Measurements from ENCODE around the gene COL11A2. TPM values are rescaled to one million over a fixed set of nuclear protein-coding genes. Genes with fewer than 3 reads are reported as not detected.
A peak's percentile ranks its signal among the peaks of the same experiment; 100 is the strongest.

The COL11A2 gene
- total and polyA plus RNA-seq, 2 of the 13 experiments (the other 11 are each of a cell fraction or from before 2014, with no cell fraction given) = 0.55 TPM

- TF ChIP-seq NFYB (CRISPR knock-in tag; IDR thresholded peaks at IDR 0.05) = no peak
- peak; percentile 71; the same call in 1 of the 2 replicates for TF ChIP-seq ZNF780A (CRISPR knock-in tag; IDR thresholded peaks at IDR 0.05)
- TF ChIP-seq KLF11 (CRISPR knock-in tag; IDR thresholded peaks at IDR 0.05) = peak; percentile 95; the same call in 1 of the 2 replicates
- TF ChIP-seq ZNF329 (CRISPR knock-in tag; IDR thresholded peaks at IDR 0.05; ENCODE audit: low read depth) = no peak
- no peak for TF ChIP-seq ZNF816 (CRISPR knock-in tag; IDR thresholded peaks at IDR 0.05; ENCODE audit: borderline replicate concordance)
- peak; percentile 33; the same call in 1 of the 2 replicates for TF ChIP-seq ZBTB20 (CRISPR knock-in tag; IDR thresholded peaks at IDR 0.05; ENCODE audit: borderline replicate concordance, low read depth)
- TF ChIP-seq PAWR (CRISPR knock-in tag; IDR thresholded peaks at IDR 0.05; ENCODE audit: borderline replicate concordance) = no peak
- TF ChIP-seq CC2D1A (CRISPR knock-in tag; IDR thresholded peaks at IDR 0.05) = 0 out of 2 replicates have a peak, but pooled peaks have one; percentile 54
- no peak for TF ChIP-seq NBN (conservative IDR thresholded peaks at IDR 0.05)
- TF ChIP-seq SP5 (CRISPR knock-in tag; IDR thresholded peaks at IDR 0.05; ENCODE audit: borderline replicate concordance, low read depth) = peak; percentile 94
- TF ChIP-seq NFE2L1 (CRISPR knock-in tag; IDR thresholded peaks at IDR 0.05; ENCODE audit: borderline replicate concordance) = no peak
- no peak for TF ChIP-seq ZNF530 (CRISPR knock-in tag; IDR thresholded peaks at IDR 0.05; ENCODE audit: low read depth)
- TF ChIP-seq ERF (CRISPR knock-in tag; IDR thresholded peaks at IDR 0.05) = peak; percentile 92; the same call in 1 of the 2 replicates
- peak; percentile 30; the same call in 1 of the 2 replicates for TF ChIP-seq HIC2 (CRISPR knock-in tag; IDR thresholded peaks at IDR 0.05; ENCODE audit: low read depth)
- TF ChIP-seq HMG20A (CRISPR knock-in tag; IDR thresholded peaks at IDR 0.05; ENCODE audit: borderline replicate concordance) = peak; percentile 98
- TF ChIP-seq ZKSCAN1 (IDR thresholded peaks at IDR 0.05; ENCODE audit: low read length) = no peak
- TF ChIP-seq MIER2 (CRISPR knock-in tag; IDR thresholded peaks at IDR 0.05) = peak; percentile 80
- no peak for TF ChIP-seq EZH2 (conservative IDR thresholded peaks at IDR 0.05; ENCODE audit: low read depth, low read length)
- TF ChIP-seq, protein P1, sequence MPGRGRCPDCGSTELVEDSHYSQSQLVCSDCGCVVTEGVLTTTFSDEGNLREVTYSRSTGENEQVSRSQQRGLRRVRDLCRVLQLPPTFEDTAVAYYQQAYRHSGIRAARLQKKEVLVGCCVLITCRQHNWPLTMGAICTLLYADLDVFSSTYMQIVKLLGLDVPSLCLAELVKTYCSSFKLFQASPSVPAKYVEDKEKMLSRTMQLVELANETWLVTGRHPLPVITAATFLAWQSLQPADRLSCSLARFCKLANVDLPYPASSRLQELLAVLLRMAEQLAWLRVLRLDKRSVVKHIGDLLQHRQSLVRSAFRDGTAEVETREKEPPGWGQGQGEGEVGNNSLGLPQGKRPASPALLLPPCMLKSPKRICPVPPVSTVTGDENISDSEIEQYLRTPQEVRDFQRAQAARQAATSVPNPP (CRISPR knock-in tag; IDR thresholded peaks at IDR 0.05) = no peak
- TF ChIP-seq MAFG (CRISPR knock-in tag; IDR thresholded peaks at IDR 0.05) = no peak
- TF ChIP-seq KMT2B (CRISPR knock-in tag; IDR thresholded peaks at IDR 0.05) = no peak
- TF ChIP-seq ZNF547 (CRISPR knock-in tag; IDR thresholded peaks at IDR 0.05) = no peak
- 0 out of 2 replicates have a peak, but pooled peaks have one; percentile 44 for TF ChIP-seq DNMT1 (CRISPR knock-in tag; IDR thresholded peaks at IDR 0.05)
- TF ChIP-seq EP300 (IDR thresholded peaks at IDR 0.05; ENCODE audit: low read depth in 2 of 2, low read length in 2 of 2) = peak in 1 of 2 experiments; percentile 95; a peak in 3 of 4 replicates
- peak; percentile 89 for TF ChIP-seq EP300 (CRISPR knock-in tag; IDR thresholded peaks at IDR 0.05; ENCODE audit: borderline replicate concordance)
- TF ChIP-seq, protein P2, sequence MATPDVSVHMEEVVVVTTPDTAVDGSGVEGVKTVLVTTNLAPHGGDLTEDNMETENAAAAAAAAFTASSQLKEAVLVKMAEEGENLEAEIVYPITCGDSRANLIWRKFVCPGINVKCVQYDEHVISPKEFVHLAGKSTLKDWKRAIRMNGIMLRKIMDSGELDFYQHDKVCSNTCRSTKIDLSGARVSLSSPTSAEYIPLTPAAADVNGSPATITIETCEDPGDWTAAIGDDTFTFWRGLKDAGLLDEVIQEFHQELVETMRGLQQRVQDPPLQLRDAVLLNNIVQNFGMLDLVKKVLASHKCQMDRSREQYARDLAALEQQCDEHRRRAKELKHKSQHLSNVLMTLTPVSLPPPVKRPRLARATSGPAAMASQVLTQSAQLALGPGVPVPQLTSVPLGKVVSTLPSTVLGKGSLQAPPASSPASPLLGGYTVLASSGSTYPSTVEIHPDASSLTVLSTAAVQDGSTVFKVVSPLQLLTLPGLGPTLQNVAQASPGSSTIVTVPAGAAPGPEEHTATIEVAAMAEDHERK (CRISPR knock-in tag; IDR thresholded peaks at IDR 0.05; ENCODE audit: low read depth) = no peak
Observed at GRCh38 chr6:33198159-33198852, 6.0 kb upstream of the COL11A2 start (continued).
